K562 (cell line): ENCODE results near the gene DYRK1A. TPM values are rescaled to one million over a fixed set of nuclear protein-coding genes. Genes with fewer than 3 reads are reported as not detected.

Source experiments
- CCNT2 ChIP-seq: IDR thresholded peaks from 2 replicates; pipeline ENCODE4 v1.6.1; 2011; ENCODE audit warnings: borderline replicate concordance, low read depth, mild to moderate bottlenecking, moderate library complexity, mixed read lengths, low read length; ENCODE audit not compliant: insufficient read length; ENCODE audit errors: extremely low read depth
- CHD4 ChIP-seq: fragments of 200-600 bp; sonication (generic); IDR thresholded peaks from 3 replicates; pipeline ENCODE4 v1.6.1; 2012; ENCODE audit warnings: low read depth, mild to moderate bottlenecking, mixed read lengths, low read length, inconsistent platforms; ENCODE audit not compliant: insufficient read depth, insufficient replicate concordance, poor library complexity, severe bottlenecking
- CTCFL ChIP-seq: IDR thresholded peaks from 2 replicates; pipeline ENCODE4 v1.6.1; 2011; ENCODE audit warnings: borderline replicate concordance, low read depth, mild to moderate bottlenecking, moderate library complexity, low read length; ENCODE audit not compliant: insufficient read depth, poor library complexity, severe bottlenecking
- ELF2 ChIP-seq: fragments of 250-450 bp; sonication (Bioruptor Pico); IDR thresholded peaks from 2 replicates; pipeline ENCODE4 v1.5.0; 2021; ENCODE audit warnings: mild to moderate bottlenecking
- HNRNPL ChIP-seq: fragments of 200-400 bp; formaldehyde crosslinking; IDR thresholded peaks from 2 replicates; pipeline ENCODE4 v1.6.1; 2017; ENCODE audit warnings: low read depth, mild to moderate bottlenecking, low read length
- NBN ChIP-seq: fragments of 450-650 bp; IDR thresholded peaks from 2 replicates; pipeline ENCODE4 v1.6.1; 2016; ENCODE audit warnings: low read depth, mild to moderate bottlenecking
- PREB ChIP-seq: sonication (generic); formaldehyde crosslinking; IDR thresholded peaks from 2 replicates; pipeline ENCODE4 v1.8.1; 2023; ENCODE audit warnings: mild to moderate bottlenecking, missing genetic modification reagents
- THRA ChIP-seq: fragments of 450-650 bp; IDR thresholded peaks from 2 replicates; pipeline ENCODE4 v1.6.1; 2017; ENCODE audit warnings: mild to moderate bottlenecking, moderate library complexity
- TRIM28 ChIP-seq: fragments of 450-650 bp; IDR thresholded peaks from 2 replicates; pipeline ENCODE4 v1.6.1; 2017
- U2AF1 ChIP-seq: fragments of 200-400 bp; formaldehyde crosslinking; optimal IDR thresholded peaks from 2 replicates; pipeline ENCODE3; 2017; ENCODE audit warnings: mild to moderate bottlenecking, low read depth, low read length, moderate library complexity
- ZBTB2 ChIP-seq: fragments of 450-650 bp; IDR thresholded peaks from 2 replicates; pipeline ENCODE4 v1.6.1; 2016; ENCODE audit warnings: antibody characterized with exemption
- ZBTB5 ChIP-seq: fragments of 450-650 bp; IDR thresholded peaks from 2 replicates; pipeline ENCODE4 v1.6.1; 2017; ENCODE audit warnings: antibody characterized with exemption
- ZEB2 ChIP-seq: fragments of 450-650 bp; IDR thresholded peaks from 2 replicates; pipeline ENCODE4 v1.6.1; 2016
- ZMIZ1 ChIP-seq, 2 experiments: fragments of 150-350 bp in 1 of 2; IDR thresholded peaks; 2 replicates each; pipeline ENCODE4 v1.6.1; 2012 to 2016; ENCODE audit warnings: low read depth in 2 of 2, low read length in 2 of 2, mild to moderate bottlenecking in 1 of 2, moderate library complexity in 1 of 2
- ZNF57 ChIP-seq: fragments of 450-650 bp; formaldehyde crosslinking; IDR thresholded peaks from 2 replicates; pipeline ENCODE4 v1.4.0; 2020; ENCODE audit warnings: mild to moderate bottlenecking, moderate library complexity
- ZNF764 ChIP-seq: fragments of 250-450 bp; sonication (Bioruptor Pico); IDR thresholded peaks from 2 replicates; pipeline ENCODE4 v1.4.0; 2020; ENCODE audit warnings: low read depth, mild to moderate bottlenecking, moderate library complexity
- polyA plus RNA-seq, 8 experiments: library from polyadenylated mRNA; depleted of rRNA in 4 of 8; stranded (reverse) in 5 of 8; unstranded in 3 of 8; fragments of >200 nt; fragmentation: Nextera tagmentation in 2 of 8; fragmentation: Illumina TruSeq in 1 of 8; extraction: Ambion mirVana in 2 of 8; extraction: Trizol in 1 of 8; gene quantifications; 2 replicates each; pipeline versions ENCODE4 v1.2.1 to v1.2.3, GENCODE V29; 2011 to 2014; ENCODE audit warnings: inconsistent platforms in 1 of 8, missing spikeins in 1 of 8
- total RNA-seq, 7 experiments: library from RNA; depleted of rRNA in 6 of 7; stranded (reverse); fragments of >200 nt in 6 of 7; fragmentation: Illumina TruSeq in 2 of 7; extraction: Trizol in 2 of 7; gene quantifications; 2 replicates each; pipeline versions ENCODE4 v1.2.1 to v1.2.3, GENCODE V29; 2011 to 2021; ENCODE audit warnings: low replicate concordance in 1 of 7

Gene DYRK1A
- total and polyA plus RNA-seq, 9 of the 15 experiments (the other 6 are each of a cell fraction or from before 2014, with no cell fraction given), result 3.7 to 64.8 (median 42.3) TPM

- TF ChIP-seq THRA (no peak), TRIM28 (peak; percentile 50), U2AF1 (no peak), CTCFL (no peak), ZBTB2 (peak; percentile 68; the same call in 1 of the 2 replicates), ELF2 (no peak), ZNF57 (CRISPR knock-in tag) (no peak), CCNT2 (no peak), HNRNPL (no peak), ZNF764 (no peak), ZEB2 (peak; percentile 64; the same call in 1 of the 2 replicates), NBN (peak; percentile 95), ZBTB5 (no peak), PREB (peak; percentile 72; the same call in 1 of the 2 replicates), CHD4 (no peak), ZMIZ1 (IDR thresholded peaks at IDR 0.05; ENCODE audit: low read depth in 2 of 2, low read length in 2 of 2) (peak in 1 of 2 experiments; percentile 80; a peak in 2 of 4 replicates)
These were observed 88.9 kb downstream of the DYRK1A start (continued) for GRCh38 chr21:37455504-37455911.
